HG02588 (cell line): Measurements from ENCODE around the gene ATP8A2.

Source experiments
- ATAC-seq: cut with Tn5 transposase; IDR thresholded peaks from one replicate; pipeline ENCODE4 v1.9.1; 2021; ENCODE audit warnings: mild to moderate bottlenecking, moderate library complexity; ENCODE audit not compliant: unreplicated experiment

Gene ATP8A2

DNA sequence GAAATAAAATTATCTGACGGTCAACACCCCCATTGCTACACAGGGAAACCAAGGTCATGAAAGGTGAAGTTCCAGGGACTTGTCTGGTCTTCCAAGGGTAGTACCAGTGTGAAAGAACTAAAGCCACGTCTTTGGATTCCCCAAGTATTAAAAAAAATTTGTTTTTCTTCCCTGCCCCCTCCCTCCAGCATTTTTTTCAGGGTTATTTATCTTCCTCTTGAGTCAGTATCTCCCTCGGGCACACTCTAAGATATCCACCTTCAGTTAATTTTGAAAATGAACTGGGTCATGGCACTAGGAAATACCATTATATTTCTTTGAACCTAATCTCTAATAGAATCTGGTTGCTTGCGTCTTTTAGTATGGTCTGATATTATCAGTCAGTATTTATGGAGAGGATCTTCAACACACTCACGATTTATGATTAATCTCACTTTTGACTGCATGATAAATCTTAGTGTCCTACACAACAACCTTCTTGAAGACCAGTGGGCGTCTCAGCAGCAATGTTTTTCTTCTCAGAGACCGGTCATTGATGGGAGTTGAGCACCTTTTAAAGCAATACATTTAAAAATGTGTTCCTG, 9.1 kb downstream of the ATP8A2 start:
- ATAC-seq = no peak

DNA sequence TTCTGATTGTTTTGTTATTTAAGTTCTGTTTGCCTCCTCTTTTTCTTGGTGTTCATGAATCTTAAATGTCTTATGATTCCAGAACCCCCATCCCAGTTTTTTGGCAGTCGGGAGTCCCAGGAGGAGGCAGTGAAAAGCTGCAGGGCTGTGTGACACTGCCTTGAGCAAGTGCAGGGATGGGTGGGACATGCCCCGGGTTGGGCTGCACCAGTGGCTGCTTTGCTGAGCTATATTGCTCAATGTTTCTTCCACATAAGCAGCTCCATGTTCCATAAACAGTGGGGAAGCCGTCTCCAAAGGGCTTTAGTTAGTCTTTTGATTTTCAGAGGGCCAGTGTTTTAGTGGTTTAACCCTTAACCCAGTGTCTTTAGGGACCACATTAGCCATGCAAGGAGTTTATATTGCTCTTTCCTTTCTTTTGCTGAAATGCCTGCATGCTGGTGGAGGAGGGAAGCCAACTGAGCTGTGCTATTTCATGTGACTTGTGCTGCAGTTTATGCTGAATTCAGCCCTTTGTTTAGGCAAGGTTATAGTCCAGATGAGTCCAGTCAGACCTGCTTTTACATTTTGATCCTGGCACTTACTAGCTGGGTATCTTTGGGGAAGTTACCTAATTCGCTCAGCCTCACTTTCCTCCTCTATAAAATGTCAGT, 13.1 kb downstream of the ATP8A2 start:
- ATAC-seq = no peak

- ATAC-seq = no peak
Observed at GRCh38 chr13:25391932-25392331, 20.2 kb downstream of the ATP8A2 start.

GRCh38 chr13:25394402-25395060, 22.8 kb downstream of the ATP8A2 start:
- no peak for ATAC-seq

DNA sequence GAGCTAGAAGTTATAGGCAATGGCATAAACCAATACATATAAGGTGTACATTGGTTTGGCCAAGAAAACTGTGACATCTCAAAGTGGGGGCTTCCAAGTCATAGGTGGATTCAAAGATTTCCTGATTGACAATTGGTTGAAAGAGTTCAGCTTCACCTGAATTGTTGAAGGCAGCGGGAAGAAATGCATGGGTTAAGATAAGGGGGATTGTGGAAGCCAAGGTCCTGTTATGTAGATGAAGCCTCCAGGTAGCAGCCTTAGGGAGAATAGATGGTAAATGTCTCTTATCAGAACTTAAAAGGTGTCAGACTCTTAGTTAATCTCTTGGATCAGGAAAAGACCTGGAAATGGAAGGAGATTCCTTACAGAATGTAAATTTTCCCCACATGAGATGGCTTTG, 26.0 kb downstream of the ATP8A2 start:
- ATAC-seq = no peak

GRCh38 chr13:25400925-25401324, 29.2 kb downstream of the ATP8A2 start:
- ATAC-seq = no peak

DNA sequence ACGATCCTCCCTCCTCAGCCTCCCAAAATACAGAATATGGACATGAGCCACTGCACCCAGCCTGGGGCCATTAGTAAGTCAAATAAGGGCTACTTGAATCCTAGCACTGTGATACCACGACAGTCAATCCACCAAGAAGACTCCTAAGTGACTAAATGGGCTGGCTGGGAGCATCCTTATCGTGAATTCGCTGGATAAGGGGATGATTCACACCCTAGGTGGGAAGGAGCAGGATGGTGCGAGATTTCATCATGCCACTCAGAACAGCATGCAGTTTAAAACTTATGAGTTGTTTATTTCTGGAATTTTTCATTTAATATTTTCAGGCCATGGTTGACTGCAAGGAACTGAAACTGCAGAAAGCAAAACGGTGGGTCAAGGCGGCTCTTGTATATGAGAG, 30.2 kb downstream of the ATP8A2 start:
- no peak for ATAC-seq

DNA sequence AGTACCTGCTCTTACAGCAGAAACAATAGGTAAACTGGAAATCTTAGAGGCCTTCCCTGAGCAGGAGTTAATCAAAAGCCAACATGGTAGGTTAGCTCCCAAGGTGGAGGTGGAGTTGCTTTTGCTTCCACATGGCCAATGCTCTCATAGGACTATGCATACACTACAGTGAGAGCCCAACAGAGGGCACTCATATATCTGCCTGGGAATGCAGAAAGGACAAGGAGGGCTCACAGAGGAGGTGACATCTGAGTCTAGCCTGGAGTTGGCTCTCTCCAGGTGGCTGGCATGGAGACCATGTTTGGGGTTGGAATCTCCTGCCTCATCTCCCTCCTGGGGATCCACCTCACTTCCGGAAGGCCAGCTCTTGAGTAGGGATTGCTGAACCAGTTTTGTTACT, 34.6 kb downstream of the ATP8A2 start:
- no peak for ATAC-seq

GRCh38 chr13:25409938-25410337, 38.2 kb downstream of the ATP8A2 start:
- no peak for ATAC-seq

DNA sequence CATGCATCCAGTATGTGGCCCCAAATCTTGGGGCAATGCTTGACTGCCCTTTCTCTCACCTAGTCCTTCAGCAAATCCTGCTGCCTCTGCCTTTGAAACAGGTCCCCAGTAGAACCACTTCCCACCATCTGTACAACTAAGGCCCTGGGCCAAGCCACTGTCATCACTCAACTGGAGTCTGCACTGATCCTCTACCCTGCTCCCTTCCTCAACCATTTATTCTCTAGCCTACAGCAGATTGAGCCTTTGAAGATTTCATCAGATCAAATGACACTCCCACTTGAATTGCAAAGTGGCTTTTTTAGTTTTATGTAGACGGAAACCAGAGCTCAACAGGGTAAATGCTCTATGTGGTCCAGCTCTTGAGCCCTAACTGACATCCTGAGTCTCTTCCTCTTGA, 43.5 kb downstream of the ATP8A2 start:
- ATAC-seq = no peak

DNA sequence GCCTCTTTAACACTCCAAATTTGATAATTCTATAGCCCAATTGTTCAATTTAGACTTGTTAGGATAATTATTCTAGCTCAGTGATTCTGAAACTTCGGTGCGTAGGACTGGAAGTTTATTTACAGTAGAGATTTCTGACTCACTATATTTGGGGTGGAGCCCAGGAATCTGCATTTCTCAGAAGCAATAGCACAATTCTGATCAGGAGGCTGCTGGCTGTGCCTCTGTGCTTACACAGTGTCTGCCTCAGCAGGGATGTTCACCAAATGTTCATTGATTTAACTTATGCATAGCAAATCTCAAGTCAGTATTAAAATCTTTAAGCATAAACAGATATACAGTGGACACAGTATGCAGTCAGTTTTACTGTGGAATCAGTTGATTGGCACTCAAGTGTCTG, 45.8 kb downstream of the ATP8A2 start:
- ATAC-seq = no peak

DNA sequence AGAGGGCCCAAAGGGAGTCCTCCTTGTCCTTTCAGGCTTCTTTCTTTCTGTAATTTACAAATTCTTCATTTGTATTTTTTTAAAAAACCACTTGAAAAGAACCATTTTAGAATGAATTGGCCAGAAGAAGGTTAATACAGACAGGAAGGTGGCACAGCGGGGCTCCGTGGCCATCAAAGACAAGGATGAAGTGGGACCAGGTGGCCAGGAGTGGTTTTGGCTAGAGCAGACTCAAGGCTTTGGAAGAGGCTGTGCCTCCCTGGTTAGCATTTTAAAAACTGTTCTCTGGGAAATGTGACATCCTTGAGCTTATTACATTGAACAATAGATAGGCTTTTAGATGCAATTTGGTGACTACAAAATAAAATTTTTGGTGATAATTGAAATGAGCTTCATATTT, 48.4 kb downstream of the ATP8A2 start:
- no peak for ATAC-seq

DNA sequence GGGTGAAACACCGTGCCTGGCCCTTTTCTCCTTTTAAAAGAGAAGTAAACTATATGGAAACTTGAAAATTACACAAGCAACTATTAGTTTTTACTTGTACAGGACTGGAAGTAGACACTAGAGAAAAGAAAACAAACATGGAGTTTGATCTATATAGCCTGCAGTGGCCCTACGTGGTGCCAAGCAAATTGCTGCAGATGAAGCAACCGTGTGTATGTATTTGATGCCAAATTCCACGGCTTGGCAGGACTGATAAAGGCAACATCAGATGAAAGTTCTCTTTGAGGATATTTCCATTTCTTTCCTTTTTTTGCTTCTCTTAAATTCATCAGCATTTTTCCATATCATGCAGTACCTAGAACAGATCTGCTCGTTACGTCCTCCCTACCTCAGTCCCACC, 49.8 kb downstream of the ATP8A2 start:
- ATAC-seq = no peak

DNA sequence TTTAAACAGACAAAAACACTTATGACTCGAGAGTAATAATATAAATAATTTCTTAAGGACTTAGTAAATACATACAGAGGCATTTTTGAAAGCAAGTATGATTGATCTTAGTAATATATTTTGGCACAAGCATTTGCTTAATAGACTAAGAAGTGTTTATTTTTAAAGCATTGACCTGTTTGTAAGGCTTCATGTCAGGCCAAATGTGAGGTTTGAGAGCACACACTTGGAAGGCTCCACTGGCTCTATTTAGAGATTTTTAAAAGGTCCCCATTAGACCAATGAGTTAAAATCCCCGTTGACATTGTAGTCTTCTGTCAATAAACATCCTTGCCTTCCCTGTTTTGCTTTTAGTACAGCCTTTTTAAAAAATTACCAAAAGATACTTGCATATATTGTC, 50.4 kb downstream of the ATP8A2 start:
- no peak for ATAC-seq

- no peak for ATAC-seq
Observed at GRCh38 chr13:25423831-25424230, 52.1 kb downstream of the ATP8A2 start.

- no peak for ATAC-seq
Observed at GRCh38 chr13:25429466-25429865, 57.7 kb downstream of the ATP8A2 start.

DNA sequence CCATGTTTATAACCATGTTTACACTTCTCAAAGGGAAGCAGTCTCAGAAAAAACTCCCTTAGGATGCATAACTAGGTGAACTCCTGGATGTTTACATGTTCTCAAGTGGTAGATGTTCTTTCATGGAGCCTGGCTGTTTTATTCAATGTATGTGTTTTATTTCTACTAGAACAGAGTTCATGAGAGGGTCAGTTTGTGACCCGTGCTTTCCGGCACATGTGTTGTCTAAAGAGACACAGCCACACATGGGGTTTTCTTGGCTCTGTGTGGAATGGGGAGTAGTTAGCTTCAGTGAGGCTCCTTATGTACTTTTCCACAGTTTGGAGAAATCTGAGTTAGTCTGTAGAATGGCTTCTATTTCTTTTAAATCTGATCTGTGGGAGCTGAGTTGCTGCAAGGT, 60.9 kb downstream of the ATP8A2 start:
- ATAC-seq = no peak

DNA sequence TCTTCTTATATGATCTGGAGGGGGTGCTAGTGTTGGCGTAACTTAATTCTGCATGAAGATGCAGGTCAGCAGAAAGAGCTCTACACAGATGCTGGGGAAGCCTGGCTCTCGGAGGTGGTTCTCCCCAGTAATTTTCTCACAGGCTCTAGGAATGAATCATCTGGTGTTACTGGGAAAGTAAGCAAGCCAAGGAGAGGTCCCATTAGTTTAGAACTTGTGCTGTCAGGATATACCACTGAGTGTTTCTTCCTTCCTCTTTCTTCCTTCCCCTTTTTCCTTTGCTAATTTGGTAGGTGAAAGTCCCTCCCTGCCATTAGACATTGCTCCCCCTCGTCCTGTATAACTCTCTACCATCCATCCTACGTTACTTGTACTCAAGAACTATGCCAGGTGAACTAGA, 68.3 kb downstream of the ATP8A2 start:
- no peak for ATAC-seq

DNA sequence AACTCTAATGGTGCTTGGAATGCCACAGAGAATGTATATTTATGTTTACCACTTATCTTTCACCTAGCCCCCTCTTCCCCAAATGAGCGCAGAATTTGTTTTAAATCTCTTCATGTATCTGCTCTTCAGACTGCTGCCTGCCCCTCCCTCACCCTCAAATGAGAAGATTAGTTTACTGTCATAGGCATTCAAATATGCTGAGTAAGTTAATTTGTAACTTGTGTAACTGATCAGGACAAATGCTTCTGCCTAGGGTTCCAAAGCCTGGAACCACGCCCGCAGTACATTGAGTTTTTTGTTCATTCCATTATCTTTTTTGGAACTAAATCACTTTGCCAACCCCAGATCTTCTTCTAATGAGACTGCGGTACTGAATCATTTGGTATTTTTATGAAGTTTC, 74.5 kb downstream of the ATP8A2 start:
- no peak for ATAC-seq

GRCh38 chr13:25447396-25447795, 75.6 kb downstream of the ATP8A2 start:
- no peak for ATAC-seq

- no peak for ATAC-seq
Observed at GRCh38 chr13:25453850-25454365, 82.1 kb downstream of the ATP8A2 start.

DNA sequence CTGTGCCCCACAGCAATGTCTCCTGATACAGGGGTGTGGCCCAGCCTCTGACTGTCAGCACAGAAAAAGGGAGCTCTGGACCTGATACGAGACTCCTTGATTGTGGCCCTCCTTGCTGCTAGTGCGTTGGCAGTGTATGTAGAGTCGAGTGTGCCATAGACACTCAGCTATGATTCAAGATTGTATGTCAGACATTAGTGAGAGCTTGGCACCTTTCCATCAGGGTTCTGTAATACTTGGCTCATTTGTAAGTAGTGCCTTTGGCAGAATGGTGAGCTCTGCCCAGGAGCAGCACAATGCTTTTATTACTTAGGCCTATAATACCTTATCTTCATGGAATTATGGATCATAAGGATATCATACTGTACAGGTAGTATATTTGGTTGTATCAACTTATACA, 83.4 kb downstream of the ATP8A2 start:
- ATAC-seq = no peak
